Kidney tubule cell (primary cell): ENCODE measurements around the gene IGHMBP2.

Experiments used
- DNase-seq: peaks from one replicate; pipeline ENCODE4 v3.0.0-alpha.2; 2018; ENCODE audit warnings: low spot score

IGHMBP2 gene

GRCh38 chr11:68890490-68891231 is 13.0 kb upstream of the IGHMBP2 start:
- DNase-seq, result no peak

- no peak for DNase-seq
Measured at GRCh38 chr11:68891351-68891948, 12.2 kb upstream of the IGHMBP2 start.

DNA sequence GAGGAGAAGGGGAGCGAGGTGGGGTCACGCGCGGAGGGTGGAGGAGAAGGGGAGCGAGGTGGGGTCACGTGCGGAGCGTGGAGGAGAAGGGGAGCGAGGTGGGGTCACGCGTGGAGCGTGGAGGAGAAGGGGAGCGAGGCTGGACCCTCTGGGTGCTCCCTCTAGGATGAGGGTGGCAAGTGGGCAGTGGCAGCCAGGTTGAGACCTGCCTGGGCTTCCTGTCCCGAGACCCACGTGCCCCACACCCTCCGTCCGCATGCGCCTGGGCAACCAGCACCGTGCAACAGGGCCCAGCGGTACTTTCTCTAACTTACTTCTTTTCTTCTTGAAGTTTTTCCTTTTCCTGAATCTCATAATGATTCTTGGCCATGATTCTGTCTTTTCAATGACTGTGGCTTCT is 11.1 kb upstream of the IGHMBP2 start:
- DNase-seq, result no peak

- no peak for DNase-seq
Measured at GRCh38 chr11:68893282-68893681, 10.4 kb upstream of the IGHMBP2 start.

- no peak for DNase-seq
Measured at GRCh38 chr11:68896171-68896959, 7.3 kb upstream of the IGHMBP2 start.

DNA sequence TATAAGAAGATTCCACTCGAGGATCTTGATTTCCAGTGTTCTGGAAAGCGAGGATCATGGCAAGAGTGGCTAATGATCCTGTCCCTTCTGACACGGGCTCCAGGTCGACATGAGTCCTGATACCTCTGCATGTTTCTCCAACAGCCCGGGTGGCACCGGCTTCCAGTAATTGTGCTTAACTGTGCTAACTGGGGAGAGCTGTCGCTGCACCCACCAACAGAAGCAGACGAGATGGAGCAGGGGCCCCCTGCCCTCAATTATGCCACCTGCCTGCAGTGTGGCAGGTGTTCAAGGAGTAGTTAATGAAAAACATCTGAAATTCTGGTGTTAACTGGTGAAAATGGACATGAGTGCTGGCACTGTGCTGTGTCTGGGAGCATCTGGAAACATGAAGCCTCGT is 6.2 kb upstream of the IGHMBP2 start:
- no peak for DNase-seq

DNA sequence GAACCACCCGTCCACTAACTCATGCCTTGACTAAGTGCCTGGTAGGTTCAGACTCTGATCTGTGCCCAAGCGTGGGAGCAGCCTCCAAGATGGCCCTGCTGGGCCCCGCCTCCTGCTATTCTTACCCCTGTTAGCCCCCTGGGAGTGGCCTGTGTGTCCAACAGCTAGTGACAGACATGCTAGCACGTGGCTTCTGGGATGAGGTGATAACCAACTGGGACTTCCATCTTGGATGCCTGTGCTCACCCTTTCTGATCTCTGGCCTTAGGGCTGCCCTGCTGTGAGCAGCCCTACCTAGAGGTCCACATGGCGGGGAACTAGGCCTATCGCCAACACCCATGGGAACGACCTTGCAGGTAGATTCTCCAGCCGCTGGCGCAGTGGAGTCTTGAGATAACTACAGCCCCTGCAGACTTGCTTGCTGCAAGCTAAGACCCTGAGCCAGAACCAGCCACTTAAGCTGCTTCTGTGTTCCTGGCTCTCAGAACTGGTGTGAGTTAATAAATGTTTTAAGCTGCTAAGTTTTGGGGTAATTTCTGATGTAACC is 2.8 kb upstream of the IGHMBP2 start:
- DNase-seq, result no peak

DNA sequence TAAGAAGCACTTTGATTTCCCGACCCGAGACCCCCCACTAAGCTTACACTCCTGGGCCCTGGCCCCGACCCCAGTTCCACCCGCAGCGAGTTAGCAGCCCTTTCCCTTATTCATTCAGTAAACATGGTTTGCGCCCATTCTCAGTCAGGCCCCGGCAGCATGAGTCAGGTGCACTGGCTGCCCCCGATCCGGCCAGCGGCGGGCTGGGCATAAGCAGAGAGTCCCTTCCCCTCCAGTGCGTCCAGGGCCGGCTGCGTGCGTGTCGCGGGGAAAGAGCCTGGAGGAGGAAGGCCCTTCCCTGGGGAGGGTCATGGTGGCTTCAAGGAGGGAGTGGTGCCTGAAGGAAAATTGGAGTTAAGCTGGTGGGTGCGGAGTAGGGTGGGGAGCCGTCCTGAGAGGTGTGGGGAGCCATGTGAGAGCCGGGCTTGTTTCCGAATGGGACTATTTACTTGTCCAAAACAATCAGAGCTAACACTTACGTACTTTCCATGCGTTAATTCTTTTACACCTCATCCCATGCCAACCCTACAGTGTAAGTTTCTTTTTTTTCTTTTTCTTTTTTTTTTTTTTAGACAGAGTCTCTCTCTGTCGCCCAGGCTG is 657 bp downstream of the IGHMBP2 start:
- peak; percentile 54 for DNase-seq

GRCh38 chr11:68905421-68906360 is 2.0 kb downstream of the IGHMBP2 start:
- no peak for DNase-seq

- no peak for DNase-seq
Measured at GRCh38 chr11:68908273-68908672, 4.6 kb downstream of the IGHMBP2 start.

- no peak for DNase-seq
Measured at GRCh38 chr11:68910965-68911364, 7.3 kb downstream of the IGHMBP2 start.

DNA sequence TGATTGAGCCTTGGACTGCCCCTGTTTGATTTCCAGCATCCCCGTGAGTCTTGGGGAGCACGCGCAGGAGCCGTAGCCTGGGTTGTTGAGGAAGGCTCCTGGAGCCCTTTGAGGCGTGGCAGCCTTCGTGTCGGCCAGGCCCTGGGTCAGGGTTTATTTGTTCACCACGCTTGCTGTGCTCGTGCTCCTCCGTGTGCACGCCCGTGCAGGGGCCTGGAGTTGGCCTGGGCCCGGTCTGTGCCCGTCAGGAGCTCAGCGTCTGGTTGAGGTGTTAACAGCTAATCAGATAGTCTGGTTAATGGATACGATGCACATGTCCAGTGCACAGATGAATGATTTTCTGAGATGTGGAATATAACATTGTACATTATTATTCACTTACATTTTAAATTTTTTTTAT is 8.0 kb downstream of the IGHMBP2 start:
- DNase-seq, result no peak

GRCh38 chr11:68912254-68912653 is 8.6 kb downstream of the IGHMBP2 start:
- no peak for DNase-seq

DNA sequence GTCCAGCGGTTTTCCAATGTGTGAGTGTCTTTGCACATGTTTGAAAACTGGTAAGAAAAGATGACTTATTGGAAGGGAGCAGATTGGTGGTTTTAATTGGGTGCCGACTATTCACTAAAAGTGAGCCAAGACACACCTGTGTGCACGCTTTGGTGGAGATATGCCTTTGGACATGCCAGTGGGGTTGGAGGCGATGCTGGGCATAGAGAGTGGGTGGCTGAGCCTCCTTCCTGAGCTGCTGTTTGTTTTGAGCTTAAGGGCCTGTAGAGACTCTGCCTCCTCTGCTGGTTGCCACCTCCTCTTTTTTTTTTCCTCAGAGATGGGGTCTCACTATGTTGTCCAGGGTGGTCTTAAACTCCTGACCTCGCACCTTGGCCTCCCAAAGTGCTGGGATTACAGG is 9.5 kb downstream of the IGHMBP2 start:
- DNase-seq, result no peak

GRCh38 chr11:68914761-68915160 is 11.1 kb downstream of the IGHMBP2 start:
- DNase-seq, result no peak

GRCh38 chr11:68916439-68916838 is 12.7 kb downstream of the IGHMBP2 start:
- DNase-seq, result no peak

- no peak for DNase-seq
Measured at GRCh38 chr11:68923614-68924013, 19.9 kb downstream of the IGHMBP2 start.

DNA sequence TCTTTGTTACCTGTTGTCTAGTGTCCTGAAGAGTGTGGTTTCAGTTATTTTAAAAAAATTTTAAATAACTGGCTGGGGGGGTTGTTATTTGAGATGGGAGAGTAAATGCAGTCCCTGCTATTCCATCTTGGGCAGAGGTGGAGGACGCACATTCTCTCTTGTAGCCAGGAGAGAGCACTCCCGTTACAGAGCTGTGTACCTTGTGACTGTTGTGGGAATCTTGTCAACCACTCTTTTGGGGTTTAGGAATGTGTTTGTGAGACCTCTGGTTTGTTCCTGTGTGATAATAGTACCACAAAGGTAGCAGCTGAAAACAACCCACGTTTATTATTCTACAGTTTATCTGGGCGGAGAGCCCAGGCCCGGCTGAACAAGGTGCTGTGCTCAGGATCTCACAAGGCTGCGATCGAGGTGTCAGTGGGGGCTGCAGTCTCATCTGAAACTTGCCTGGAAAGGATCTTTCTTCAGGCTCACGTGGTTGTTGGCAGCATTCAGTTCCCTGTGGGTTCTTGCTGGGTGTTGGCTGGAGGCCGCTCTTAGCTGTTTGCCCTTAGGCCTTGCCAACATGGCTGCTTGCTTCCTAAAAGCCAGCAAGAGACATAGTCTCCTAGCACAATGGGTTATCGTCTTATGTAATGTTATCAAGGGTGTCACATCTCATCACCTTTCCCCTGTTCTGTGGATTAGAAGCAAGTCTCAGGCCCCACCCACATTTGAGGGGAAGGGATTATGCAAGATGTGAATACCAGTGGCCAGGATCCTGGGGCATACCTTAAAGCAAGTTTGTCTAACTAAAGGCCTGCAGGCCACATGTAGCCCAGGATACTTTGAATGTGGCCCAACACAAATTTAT is 20.6 kb downstream of the IGHMBP2 start:
- no peak for DNase-seq

DNA sequence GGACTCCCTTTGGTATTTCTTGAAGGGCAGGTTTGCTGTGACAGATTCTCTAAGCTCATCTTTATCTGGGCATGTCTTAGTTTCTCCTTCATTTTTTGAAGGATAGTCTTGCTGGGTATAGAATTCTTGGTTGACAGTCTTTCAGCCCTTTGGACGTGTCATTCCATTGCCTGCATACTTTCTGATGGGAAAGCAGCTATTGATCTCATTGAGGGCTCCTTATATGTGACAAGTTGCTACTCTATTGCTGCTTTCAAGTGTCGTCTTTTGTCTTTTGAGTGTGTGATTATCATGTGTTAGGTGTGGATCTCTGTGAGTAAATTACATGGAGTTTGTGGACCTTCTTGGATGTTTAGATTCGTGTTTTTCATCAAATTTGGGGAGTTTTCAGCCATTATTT is 21.9 kb downstream of the IGHMBP2 start:
- no peak for DNase-seq
